Astrocyte (in vitro differentiated cells and primary cell): Measurements from ENCODE around the gene CHFR. TPM values are rescaled to one million over a fixed set of nuclear protein-coding genes. Genes with fewer than 3 reads are reported as not detected.
"Not testable (repeated sequence)": the region's sequence is repeated elsewhere in the genome, so short reads cannot be mapped to it uniquely, and the experiment has no call there.

Source experiments
- DNase-seq: peaks from one replicate; pipeline ENCODE4 v3.0.0-alpha.2; 2010; ENCODE audit warnings: low read depth
- FAIRE-seq: peaks from 2 replicates; lab custom pipeline; 2011; peaks lifted over from hg19 to GRCh38; lab: Jason Lieb, UNC
- H2AFZ ChIP-seq: 2 replicates; pipeline ENCODE4 v1.6.0; 2012; ENCODE audit warnings: low read depth, low read length, inconsistent platforms
- H3K27ac ChIP-seq: 2 replicates; pipeline ENCODE4 v1.5.1; 2011; ENCODE audit warnings: low read depth, low read length, inconsistent platforms
- H3K27me3 ChIP-seq: 2 replicates; pipeline ENCODE4 v1.6.0; 2011; ENCODE audit warnings: low read length, inconsistent platforms; ENCODE audit not compliant: insufficient read depth
- H3K36me3 ChIP-seq: 2 replicates; pipeline ENCODE4 v1.5.1; 2011; ENCODE audit warnings: low read length, inconsistent platforms; ENCODE audit not compliant: insufficient read depth
- H3K4me1 ChIP-seq: 2 replicates; pipeline ENCODE4 v1.5.1; 2011; ENCODE audit warnings: low read length, inconsistent platforms; ENCODE audit not compliant: insufficient read depth
- H3K4me2 ChIP-seq: 2 replicates; pipeline ENCODE4 v1.6.0; 2012; ENCODE audit warnings: low read length, inconsistent platforms
- H3K4me3 ChIP-seq: 2 replicates; pipeline ENCODE4 v1.5.1; 2011; ENCODE audit warnings: low read depth, mild to moderate bottlenecking, low read length, inconsistent platforms; ENCODE audit not compliant: insufficient read depth
- H3K79me2 ChIP-seq: 2 replicates; pipeline ENCODE4 v1.6.0; 2012; ENCODE audit warnings: mild to moderate bottlenecking, low read length, inconsistent platforms; ENCODE audit not compliant: insufficient read depth
- H3K9ac ChIP-seq: 2 replicates; pipeline ENCODE4 v1.6.0; 2012; ENCODE audit warnings: mild to moderate bottlenecking, low read length, inconsistent platforms
- H3K9me3 ChIP-seq: 2 replicates; pipeline ENCODE4 v1.5.1; 2012; ENCODE audit warnings: low read depth, mild to moderate bottlenecking, low read length, inconsistent platforms; ENCODE audit not compliant: insufficient read depth
- H4K20me1 ChIP-seq: 2 replicates; pipeline ENCODE4 v1.6.0; 2012; ENCODE audit warnings: low read length, inconsistent platforms; ENCODE audit not compliant: insufficient read depth
- H3K27ac Mint-ChIP-seq: one replicate; pipeline ENCODE4 v1.8.0; 2021; ENCODE audit warnings: mild to moderate bottlenecking, mixed read lengths; ENCODE audit not compliant: unreplicated experiment
- H3K27me3 Mint-ChIP-seq: one replicate; pipeline ENCODE4 v1.8.0; 2021; ENCODE audit warnings: low read depth, mixed read lengths; ENCODE audit not compliant: unreplicated experiment
- H3K36me3 Mint-ChIP-seq: one replicate; pipeline ENCODE4 v1.8.0; 2021; ENCODE audit warnings: low read depth, mixed read lengths; ENCODE audit not compliant: unreplicated experiment
- H3K4me1 Mint-ChIP-seq: one replicate; pipeline ENCODE4 v1.8.0; 2021; ENCODE audit warnings: low read depth, mixed read lengths; ENCODE audit not compliant: unreplicated experiment
- H3K4me3 Mint-ChIP-seq: one replicate; pipeline ENCODE4 v1.8.0; 2021; ENCODE audit warnings: mild to moderate bottlenecking, moderate library complexity, mixed read lengths; ENCODE audit not compliant: unreplicated experiment
- H3K9me3 Mint-ChIP-seq: one replicate; pipeline ENCODE4 v1.8.0; 2021; ENCODE audit warnings: mild to moderate bottlenecking, mixed read lengths; ENCODE audit not compliant: unreplicated experiment
- EZH2 ChIP-seq: IDR thresholded peaks from 2 replicates; pipeline ENCODE4 v1.6.1; 2012; ENCODE audit warnings: mild to moderate bottlenecking, low read length, inconsistent platforms; ENCODE audit not compliant: insufficient read depth
- total RNA-seq: library from RNA; stranded (reverse); gene quantifications from 2 replicates; pipeline ENCODE4 v1.2.1, GENCODE V29; 2021
- TF ChIP-seq, protein P1 (sequence below): IDR thresholded peaks from 2 replicates; pipeline ENCODE4 v1.5.1; 2011; ENCODE audit warnings: low read depth, mild to moderate bottlenecking, inconsistent platforms, low read length, moderate library complexity; ENCODE audit not compliant: insufficient read depth

CHFR gene
- total RNA-seq, 1 donor from 2014 or later, result 66.6 TPM

DNA sequence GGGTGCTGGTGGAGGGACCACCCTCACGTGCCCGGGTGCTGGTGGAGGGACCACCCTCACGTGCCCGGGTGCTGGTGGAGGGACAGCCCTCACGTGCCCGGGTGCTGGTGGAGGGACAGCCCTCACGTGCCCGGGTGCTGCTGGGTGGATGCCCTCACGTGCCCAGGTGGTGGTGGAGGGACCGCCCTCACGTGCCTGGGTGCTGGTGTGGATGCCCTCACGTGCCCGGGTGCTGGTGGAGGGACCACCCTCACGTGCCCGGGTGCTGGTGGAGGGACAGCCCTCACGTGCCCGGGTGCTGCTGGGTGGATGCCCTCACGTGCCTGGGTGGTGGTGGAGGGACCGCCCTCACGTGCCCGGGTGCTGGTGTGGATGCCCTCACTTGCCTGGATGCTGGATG, 30.4 kb downstream of the CHFR start:
- not testable (repeated sequence) for H3K4me2 ChIP-seq, H3K4me3 Mint-ChIP-seq, H2AFZ ChIP-seq, H3K9me3 ChIP-seq, DNase-seq, H3K27ac Mint-ChIP-seq, H3K4me1 ChIP-seq, H3K9me3 Mint-ChIP-seq, FAIRE-seq, H3K79me2 ChIP-seq, H3K4me3 ChIP-seq, H3K4me1 Mint-ChIP-seq, H3K27me3 Mint-ChIP-seq, H3K9ac ChIP-seq, H3K27me3 ChIP-seq, H4K20me1 ChIP-seq, H3K27ac ChIP-seq
- peaks cover 36% of the 10 kb centered on the region for H3K36me3 Mint-ChIP-seq
- H3K36me3 ChIP-seq, result peaks cover 33% of the 10 kb centered on the region

DNA sequence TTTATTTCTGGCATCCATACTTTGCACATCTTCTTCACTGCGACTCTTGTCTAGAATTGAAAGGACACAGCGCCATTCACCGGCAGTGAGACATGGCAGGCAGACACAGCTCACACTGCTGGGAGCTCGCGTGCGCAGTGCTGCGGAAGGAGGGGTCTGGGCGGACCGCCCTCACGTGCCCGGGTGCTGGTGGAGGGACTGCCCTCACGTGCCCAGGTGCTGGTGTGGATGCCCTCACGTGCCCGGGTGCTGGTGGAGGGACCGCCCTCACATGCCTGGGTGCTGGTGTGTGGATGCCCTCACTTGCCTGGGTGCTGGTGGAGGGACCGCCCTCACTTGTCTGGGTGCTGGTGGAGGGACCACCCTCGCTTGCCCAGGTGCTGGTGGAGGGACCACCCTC, 30.8 kb downstream of the CHFR start:
- H3K36me3 ChIP-seq, result peaks cover 34% of the 10 kb centered on the region
- no peaks in the 10 kb centered on the region for H3K9me3 ChIP-seq
- H3K4me1 ChIP-seq, result no peaks in the 10 kb centered on the region
- H3K27me3 ChIP-seq, result no peaks in the 10 kb centered on the region
- TF ChIP-seq, protein P1, sequence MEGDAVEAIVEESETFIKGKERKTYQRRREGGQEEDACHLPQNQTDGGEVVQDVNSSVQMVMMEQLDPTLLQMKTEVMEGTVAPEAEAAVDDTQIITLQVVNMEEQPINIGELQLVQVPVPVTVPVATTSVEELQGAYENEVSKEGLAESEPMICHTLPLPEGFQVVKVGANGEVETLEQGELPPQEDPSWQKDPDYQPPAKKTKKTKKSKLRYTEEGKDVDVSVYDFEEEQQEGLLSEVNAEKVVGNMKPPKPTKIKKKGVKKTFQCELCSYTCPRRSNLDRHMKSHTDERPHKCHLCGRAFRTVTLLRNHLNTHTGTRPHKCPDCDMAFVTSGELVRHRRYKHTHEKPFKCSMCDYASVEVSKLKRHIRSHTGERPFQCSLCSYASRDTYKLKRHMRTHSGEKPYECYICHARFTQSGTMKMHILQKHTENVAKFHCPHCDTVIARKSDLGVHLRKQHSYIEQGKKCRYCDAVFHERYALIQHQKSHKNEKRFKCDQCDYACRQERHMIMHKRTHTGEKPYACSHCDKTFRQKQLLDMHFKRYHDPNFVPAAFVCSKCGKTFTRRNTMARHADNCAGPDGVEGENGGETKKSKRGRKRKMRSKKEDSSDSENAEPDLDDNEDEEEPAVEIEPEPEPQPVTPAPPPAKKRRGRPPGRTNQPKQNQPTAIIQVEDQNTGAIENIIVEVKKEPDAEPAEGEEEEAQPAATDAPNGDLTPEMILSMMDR, result no peak
- TF ChIP-seq EZH2, result no peak
- H3K79me2 ChIP-seq, result peaks cover 4% of the 10 kb centered on the region
- Mint-ChIP-seq H3K4me1 (no peaks in the 10 kb centered on the region), H3K27me3 (no peaks in the 10 kb centered on the region), H3K9me3 (no peaks in the 10 kb centered on the region), H3K27ac (no peak overlapping the region), H3K4me3 (no peak overlapping the region), H3K36me3 (peaks cover 34% of the 10 kb centered on the region)
- no peak for DNase-seq
- no peak overlapping the region for H3K4me3 ChIP-seq
- no peak overlapping the region for H2AFZ ChIP-seq
- peaks cover 9% of the 10 kb centered on the region for H4K20me1 ChIP-seq
- no peak for FAIRE-seq
- no peak overlapping the region for H3K4me2 ChIP-seq
- no peak overlapping the region for H3K27ac ChIP-seq
- no peak overlapping the region for H3K9ac ChIP-seq

DNA sequence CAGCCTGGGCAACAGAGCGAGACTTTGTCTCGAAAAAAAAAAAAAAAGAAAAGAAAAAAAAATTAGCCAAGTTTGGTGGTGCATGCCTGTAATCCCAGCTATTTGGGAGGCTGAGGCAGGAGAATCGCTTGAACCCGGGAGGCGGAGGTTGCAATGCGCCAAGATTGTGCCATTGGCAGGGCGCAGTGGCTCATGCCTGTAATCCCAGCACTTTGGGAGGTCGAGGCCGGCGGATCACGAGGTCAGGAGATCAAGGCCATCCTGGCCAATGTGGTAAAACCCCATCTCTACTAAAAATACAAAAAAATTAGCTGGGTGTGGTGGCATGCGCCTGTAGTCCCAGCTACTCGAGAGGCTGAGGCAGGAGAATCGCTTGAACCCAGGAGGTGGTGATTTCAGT, 32.2 kb downstream of the CHFR start:
- H3K27ac Mint-ChIP-seq, H3K9ac ChIP-seq, FAIRE-seq, H3K4me3 Mint-ChIP-seq, H3K4me3 ChIP-seq, H3K79me2 ChIP-seq, H3K4me1 Mint-ChIP-seq, H3K9me3 Mint-ChIP-seq, H3K4me1 ChIP-seq, DNase-seq, H3K4me2 ChIP-seq, H3K27me3 ChIP-seq, H3K27me3 Mint-ChIP-seq, H3K9me3 ChIP-seq, H3K27ac ChIP-seq, H2AFZ ChIP-seq: not testable (repeated sequence)
- peaks cover 14% of the 10 kb centered on the region for H4K20me1 ChIP-seq
- peaks cover 32% of the 10 kb centered on the region for H3K36me3 ChIP-seq
- H3K36me3 Mint-ChIP-seq, result peaks cover 33% of the 10 kb centered on the region
